H7 (cell line): ENCODE results near the gene LSM14A. TPM values are rescaled to one million over a fixed set of nuclear protein-coding genes. Genes with fewer than 3 reads are reported as not detected.
"Not testable (repeated sequence)": the region's sequence is repeated elsewhere in the genome, so short reads cannot be mapped to it uniquely, and the experiment has no call there.

Experiments used
- DNase-seq: peaks from one replicate; pipeline ENCODE4 v3.0.0; 2012
- H3K27me3 ChIP-seq: 2 replicates; pipeline ENCODE4 v1.6.0; 2011; ENCODE audit warnings: mild to moderate bottlenecking, low read length; ENCODE audit not compliant: control insufficient read depth, insufficient read depth
- H3K36me3 ChIP-seq: replicated peaks from 2 replicates; pipeline ENCODE4 v1.5.1; 2011; ENCODE audit warnings: low read length; ENCODE audit not compliant: control insufficient read depth, insufficient read depth
- H3K4me3 ChIP-seq: 2 replicates; pipeline ENCODE4 v1.5.1; 2011; ENCODE audit warnings: low read depth, mild to moderate bottlenecking, control low read depth, low read length, moderate library complexity; ENCODE audit not compliant: insufficient read depth
- total RNA-seq: library from RNA; depleted of rRNA; stranded (reverse); fragments of >200 nt; shearing (Covaris generic); gene quantifications from 2 replicates; pipeline ENCODE4 v1.2.3, GENCODE V29; 2014

LSM14A gene
- total RNA-seq, 1 experiment from 2014 or later, result 133 TPM

DNA sequence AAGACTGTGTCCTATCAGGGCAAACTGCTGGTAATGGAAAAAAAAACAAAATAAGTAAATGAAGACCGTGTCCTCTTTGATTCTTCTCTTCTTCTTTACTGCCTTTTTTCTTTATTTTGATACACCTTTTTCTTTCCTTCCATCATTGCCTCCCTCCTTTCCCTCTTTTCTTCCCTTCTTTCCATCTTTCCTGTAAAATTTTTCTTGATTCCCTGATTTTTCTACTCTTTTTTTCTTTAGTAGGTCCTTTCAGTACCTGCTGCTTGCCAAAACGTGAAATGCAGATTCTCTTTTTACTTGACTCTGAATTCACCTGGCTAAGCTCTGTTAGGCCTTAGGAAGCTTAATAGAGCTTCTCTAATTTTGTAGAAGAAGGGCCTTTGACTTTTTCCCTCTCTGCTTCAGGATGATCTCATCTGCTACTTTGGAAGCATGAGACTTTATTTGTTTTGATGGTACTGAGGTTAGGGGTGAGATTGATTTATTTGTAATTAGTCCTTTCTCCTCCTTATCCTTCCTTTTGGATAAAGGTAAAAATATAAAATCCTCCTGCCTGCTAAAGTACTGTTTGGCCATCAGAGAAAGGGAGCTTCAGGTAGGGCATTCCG lies 19.2 kb downstream of the LSM14A start:
- Histone ChIP-seq H3K27me3 (no peaks in the 10 kb centered on the region), H3K36me3 (peaks cover 17% of the 10 kb centered on the region), H3K4me3 (no peak overlapping the region)
- no peak for DNase-seq

DNA sequence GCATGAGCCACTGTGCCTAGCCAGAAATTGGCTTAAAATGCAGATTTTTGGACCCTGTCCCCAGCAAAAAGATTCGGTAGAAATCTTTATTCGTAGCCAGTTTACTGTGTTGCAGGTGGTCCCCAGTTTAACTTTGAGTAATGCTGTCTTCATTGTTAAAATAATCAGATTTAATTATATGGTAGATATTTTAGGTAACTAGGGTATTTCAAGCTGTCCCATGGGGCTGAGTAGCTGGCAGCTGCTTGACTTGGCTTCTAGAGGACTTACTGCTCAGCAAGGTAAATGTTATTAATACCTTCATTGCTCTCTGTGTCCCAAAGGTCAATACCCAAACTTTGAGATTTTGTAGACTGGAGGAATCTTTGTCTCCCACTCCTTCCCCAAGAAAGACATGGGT lies 21.1 kb downstream of the LSM14A start:
- DNase-seq, result no peak
- Histone ChIP-seq H3K27me3 (no peaks in the 10 kb centered on the region), H3K36me3 (peaks cover 25% of the 10 kb centered on the region), H3K4me3 (no peak overlapping the region)

DNA sequence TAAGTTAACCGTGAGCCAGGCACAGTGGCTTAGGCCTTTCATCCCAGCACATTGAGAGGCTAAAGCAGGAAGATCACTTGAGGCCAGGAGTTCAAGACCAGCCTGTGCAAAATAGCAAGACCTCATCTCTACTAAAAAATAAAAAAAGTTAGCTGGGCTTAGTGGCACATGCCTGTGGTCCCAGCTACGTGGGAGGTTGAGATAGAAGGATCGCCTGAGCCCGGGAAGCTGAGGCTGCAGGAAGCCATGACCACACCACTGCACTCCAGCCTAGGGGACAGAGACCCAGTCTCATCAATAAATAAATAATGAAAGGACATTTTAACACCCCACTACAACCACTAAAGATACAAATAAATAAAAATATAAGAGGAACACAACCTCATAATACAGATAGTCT lies 21.6 kb downstream of the LSM14A start:
- Histone ChIP-seq H3K4me3 (no peak overlapping the region), H3K27me3 (no peaks in the 10 kb centered on the region), H3K36me3 (peaks cover 25% of the 10 kb centered on the region)
- no peak for DNase-seq

DNA sequence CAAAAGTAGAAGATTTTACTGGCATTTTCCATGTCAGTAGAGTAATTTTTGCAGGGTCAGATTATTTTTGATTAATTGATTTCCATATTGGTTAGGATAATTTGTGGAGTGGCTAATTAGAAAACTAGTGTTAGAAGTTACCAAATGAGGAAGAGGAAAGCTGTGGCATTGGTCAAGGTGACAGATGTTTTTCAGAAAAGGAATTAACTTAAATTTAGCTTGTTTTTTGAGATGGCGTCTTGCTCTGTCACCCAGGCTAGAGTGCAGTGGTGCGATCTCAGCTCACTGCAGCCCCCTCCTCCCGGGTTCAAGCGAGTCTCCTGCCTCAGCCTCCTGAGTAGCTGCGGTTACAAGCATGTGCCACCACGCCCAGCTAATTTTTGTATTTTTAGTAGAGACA lies 28.8 kb downstream of the LSM14A start:
- H3K36me3 ChIP-seq, result peaks cover 14% of the 10 kb centered on the region
- no peak for DNase-seq
- H3K4me3 ChIP-seq, result no peak overlapping the region
- H3K27me3 ChIP-seq, result no peaks in the 10 kb centered on the region

DNA sequence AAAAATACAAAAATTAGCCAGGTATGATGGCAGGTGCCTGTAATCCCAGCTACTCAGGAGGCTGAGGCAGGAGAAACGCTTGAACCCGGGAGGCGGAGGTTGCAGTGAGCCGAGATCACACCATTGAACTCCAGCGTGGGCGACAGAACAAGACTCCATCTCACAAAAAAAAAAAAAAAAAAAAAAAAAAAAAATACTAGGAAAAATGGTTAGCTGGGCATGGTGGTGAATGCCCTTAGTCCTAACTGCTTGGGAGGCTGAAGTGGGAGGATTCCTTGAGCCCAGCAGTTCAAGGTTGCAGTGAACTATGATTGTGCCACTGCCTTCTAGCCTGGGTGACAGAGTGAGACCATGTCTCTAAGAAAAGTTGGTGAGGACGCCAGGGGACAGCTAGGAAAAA lies 33.0 kb downstream of the LSM14A start:
- not testable (repeated sequence) for DNase-seq, H3K4me3 ChIP-seq, H3K27me3 ChIP-seq
- peaks cover 11% of the 10 kb centered on the region for H3K36me3 ChIP-seq

DNA sequence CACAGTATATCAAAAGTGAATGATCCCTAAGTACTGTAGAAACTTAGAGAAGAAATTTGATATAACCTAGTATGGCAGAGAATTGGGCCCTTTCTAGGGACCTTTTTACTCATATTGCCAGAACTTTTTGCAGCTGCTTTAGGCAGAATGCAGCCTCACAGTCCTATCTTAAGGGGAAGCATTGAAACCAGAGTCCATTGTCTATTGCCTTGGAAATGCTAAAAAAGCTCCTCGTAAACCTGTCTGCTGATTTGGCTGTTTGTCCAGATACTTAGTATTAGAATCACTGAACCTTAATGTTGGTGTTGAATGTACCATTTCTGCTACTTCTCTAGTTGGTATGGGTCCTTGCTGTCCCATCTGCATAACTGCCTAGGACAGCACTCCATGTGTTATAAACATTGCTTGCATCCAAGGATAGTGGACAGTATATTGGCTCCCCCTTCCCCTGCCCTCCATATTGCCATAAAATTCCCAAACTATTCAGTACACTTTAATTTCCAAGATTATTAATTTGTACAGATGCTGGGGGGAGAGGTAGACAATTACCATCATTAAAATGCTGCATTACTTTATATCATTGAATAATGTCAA lies 36.1 kb downstream of the LSM14A start:
- H3K36me3 ChIP-seq, result peaks cover 13% of the 10 kb centered on the region
- DNase-seq, result no peak
- H3K27me3 ChIP-seq, result no peaks in the 10 kb centered on the region
- no peak overlapping the region for H3K4me3 ChIP-seq

DNA sequence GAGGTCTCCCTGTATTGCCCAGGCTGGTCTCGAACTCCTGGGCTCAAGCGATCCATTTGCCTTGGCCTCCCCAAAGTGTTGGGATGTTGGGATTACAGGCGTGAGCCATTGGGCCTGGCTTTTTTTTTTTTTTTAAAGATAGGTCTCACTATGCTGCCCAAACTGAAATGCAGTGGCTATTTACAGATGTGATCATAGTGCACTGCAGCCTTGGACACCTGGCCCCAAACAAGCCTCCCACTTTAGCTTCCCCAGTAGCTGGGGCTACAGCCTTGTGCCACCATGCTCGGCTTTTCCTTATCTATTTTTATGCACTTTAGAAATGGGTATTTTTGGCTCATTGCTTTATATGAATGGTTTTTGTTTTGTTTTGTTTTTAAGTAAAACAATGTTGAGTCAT lies 37.4 kb downstream of the LSM14A start:
- no peak overlapping the region for H3K4me3 ChIP-seq
- no peak for DNase-seq
- H3K36me3 ChIP-seq, result peaks cover 13% of the 10 kb centered on the region
- no peaks in the 10 kb centered on the region for H3K27me3 ChIP-seq

DNA sequence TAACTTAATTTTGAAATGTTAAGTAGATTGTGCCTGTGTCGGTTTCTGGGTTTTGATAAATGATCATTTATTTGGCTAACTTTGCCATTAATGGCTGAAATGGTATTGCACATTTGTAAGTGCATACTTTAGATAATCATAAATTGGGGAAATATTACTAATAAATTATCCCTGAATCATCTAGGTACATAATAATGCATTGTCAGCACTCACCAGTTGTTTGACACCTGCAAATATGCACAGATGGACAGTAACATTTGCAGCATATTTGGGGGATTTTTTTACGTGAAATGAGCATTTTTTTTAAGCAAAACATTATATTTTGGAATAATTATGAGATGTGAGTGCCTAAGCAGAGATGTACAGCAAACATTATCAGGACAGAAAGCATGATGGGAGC lies 41.0 kb downstream of the LSM14A start:
- H3K27me3 ChIP-seq, result no peaks in the 10 kb centered on the region
- no peak overlapping the region for H3K4me3 ChIP-seq
- H3K36me3 ChIP-seq, result peaks cover 12% of the 10 kb centered on the region
- no peak for DNase-seq

DNA sequence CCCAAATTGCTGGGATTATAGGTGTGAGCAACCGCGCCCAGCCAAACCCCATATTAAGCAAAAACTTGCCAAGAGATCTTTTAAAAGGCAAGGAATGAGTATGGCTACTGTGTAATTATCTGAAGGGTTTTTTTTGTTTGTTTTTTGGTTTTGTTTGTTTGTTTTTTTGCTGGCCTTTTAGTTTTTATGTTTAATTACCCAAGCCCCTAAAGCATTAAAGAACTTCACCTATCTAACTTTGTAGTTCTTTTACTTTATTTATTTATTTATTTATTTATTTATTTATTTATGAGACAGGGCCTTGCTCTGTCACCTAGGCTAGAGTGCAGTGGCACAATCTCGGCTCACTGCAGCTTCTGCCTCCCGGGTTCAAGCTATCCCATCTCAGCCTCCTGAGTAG lies 41.7 kb downstream of the LSM14A start:
- peaks cover 8% of the 10 kb centered on the region for H3K36me3 ChIP-seq
- H3K4me3 ChIP-seq, result no peak overlapping the region
- no peak for DNase-seq
- H3K27me3 ChIP-seq, result no peaks in the 10 kb centered on the region

DNA sequence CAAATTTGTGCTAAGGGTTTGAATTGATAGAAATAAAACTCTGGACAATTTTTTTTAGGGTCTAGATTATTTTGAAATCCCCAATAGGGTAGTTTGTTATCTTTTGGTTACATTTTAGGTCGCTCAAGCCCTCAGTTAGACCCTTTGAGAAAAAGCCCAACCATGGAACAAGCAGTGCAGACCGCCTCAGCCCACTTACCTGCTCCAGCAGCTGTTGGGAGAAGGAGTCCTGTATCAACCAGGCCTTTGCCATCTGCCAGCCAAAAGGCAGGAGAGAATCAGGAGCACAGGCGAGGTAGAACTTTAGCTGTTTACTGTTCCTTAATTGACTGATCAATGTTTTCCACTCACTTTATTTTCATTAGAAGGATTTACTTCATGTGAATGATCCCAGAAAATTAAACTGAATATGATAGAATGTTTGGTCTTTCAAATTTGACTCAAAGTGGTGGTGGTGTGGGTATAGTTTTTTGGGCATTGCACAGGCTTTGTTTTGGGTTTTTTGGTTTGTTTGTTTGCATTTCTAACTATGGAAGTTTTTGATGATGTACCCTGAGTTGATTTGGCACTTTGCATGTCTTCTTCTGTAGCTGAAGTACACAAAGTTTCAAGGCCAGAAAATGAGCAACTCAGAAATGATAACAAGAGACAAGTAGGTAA lies 42.8 kb downstream of the LSM14A start:
- Histone ChIP-seq H3K4me3 (no peak overlapping the region), H3K27me3 (no peaks in the 10 kb centered on the region), H3K36me3 (peaks cover 10% of the 10 kb centered on the region)
- no peak for DNase-seq

DNA sequence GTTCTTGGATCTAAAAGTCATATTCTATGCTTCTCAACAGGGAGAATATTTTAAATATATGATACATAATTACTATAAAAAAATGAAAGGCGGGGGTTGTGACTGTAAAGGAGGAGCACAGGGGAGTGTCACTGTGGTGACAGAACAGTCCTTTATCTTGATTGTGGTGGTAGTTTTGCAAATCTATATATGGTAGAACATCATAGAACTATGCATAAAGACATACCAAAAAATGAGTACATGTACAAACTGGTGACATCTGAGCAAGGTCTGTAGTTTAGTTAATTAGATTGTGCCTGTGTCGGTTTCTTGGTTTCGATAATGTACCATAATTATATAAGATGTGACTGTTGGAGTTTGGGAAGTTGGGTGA lies 43.3 kb downstream of the LSM14A start:
- Histone ChIP-seq H3K27me3 (no peaks in the 10 kb centered on the region), H3K4me3 (no peak overlapping the region)
- DNase-seq, result no peak

DNA sequence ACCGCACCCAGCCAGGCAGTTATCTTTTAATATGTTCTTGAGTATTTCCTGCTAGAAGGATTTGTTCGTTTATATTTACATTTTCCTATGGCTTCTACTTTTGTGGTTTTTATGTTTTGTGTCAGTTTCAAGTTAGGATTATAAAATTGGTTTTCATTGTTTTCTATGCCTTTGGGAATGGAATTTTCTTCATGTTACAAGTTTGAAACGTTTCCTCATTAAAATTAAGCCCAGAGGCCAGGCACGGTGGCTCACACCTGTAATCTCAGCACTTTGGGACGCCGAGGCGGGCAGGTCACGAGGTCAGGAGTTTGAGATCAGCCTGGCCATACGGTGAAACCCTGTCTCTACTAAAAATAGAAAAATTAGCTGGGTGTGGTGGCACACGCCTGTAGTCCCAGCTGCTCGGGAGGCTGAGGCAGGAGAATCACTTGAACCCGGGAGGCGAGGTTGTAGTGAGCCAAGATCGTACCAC lies 44.5 kb downstream of the LSM14A start:
- DNase-seq, H3K27me3 ChIP-seq, H3K4me3 ChIP-seq: not testable (repeated sequence)
- H3K36me3 ChIP-seq, result peaks cover 11% of the 10 kb centered on the region

More for the DNA sequence above, 43.3 kb downstream of the LSM14A start:
- H3K36me3 ChIP-seq, result peaks cover 9% of the 10 kb centered on the region

DNA sequence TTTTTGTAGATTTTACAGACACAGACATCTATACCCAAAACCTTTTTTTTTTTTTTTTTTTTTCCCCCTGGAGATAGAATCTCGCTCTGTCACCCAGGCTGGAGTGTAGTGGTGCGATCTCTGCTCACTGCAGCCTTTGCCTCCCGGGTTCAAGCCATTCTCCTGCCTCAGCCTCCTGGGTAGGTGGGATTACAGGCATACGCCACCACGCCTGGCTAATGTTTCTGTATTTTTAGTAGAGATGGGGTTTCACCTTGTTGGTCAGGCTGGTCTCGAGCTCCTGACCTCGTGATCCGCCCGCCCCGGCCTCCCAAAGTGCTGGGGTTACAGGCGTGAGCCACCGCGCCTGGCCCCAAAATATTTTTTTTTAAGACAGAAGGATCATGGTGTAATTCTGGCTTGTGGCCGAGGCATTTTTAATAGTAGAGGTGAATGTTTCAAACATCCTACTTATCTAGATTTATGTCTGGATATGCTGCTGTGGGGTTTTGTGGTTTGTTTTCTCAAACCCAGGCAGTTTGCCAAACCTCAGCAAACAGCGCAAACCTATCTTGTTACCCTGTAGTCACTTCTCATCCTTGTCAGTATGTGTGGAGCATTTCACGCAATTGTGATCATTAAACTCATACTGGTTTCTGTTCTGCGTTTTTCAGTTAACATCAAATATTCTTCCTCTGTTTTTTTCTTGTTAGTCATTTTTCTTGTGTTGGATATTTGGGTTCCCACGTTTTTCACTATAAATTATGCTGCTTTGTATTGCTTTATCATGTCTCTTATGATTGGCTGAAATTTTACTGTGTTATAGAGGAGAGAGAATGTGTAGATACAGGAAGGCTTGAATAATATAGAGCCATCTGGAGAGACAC lies 45.9 kb downstream of the LSM14A start:
- Histone ChIP-seq H3K27me3 (no peaks in the 10 kb centered on the region), H3K36me3 (peaks cover 20% of the 10 kb centered on the region), H3K4me3 (no peak overlapping the region)
- no peak for DNase-seq

DNA sequence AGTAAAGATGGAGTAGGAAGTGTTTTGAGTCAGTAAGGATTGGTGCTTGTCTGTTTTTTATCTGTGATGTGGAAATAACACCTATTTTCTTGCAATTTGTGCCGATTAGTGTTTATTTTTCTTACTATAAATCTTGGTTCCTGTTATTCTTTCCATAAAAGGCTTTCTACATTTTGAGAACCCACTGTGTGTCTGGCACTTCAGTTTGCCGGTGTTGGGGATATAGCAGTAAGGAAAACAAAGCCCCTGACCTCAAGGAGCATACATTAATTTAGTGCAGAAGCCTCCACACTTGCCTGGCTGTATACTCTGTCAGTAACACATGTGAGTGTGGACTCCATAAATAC lies 46.5 kb downstream of the LSM14A start:
- Histone ChIP-seq H3K4me3 (no peak overlapping the region), H3K27me3 (no peaks in the 10 kb centered on the region), H3K36me3 (peaks cover 24% of the 10 kb centered on the region)
- DNase-seq, result no peak
